A673 (cell line): ENCODE data around the gene ZNF664. TPM values are rescaled to one million over a fixed set of nuclear protein-coding genes. Genes with fewer than 3 reads are reported as not detected.

Source experiments
- BruUV-seq: library from RNA; stranded (reverse); fragments of 400-500 nt; replicated peaks from 2 replicates; lab custom pipeline; 2021; lab: Mats Ljungman, UMichigan
- CTCF ChIA-PET: fragments of 300-600 bp; sonication (Branson Sonifier 250); formaldehyde crosslinking; loops from one replicate; lab custom pipeline; 2022; ENCODE audit warnings: antibody characterized with exemption; lab: Charles Lee
- POLR2A ChIA-PET: fragments of 300-600 bp; sonication (Branson Sonifier 250); formaldehyde crosslinking; loops from one replicate; lab custom pipeline; 2022; ENCODE audit warnings: antibody characterized with exemption; ENCODE audit not compliant: low non-redundant PET; lab: Charles Lee
- DNase-seq: peaks from one replicate; pipeline ENCODE4 v3.0.0-alpha.2; 2015; ENCODE audit warnings: low spot score
- H3K27ac ChIP-seq: fragments of 200-600 bp; sonication (generic); 2 replicates; pipeline ENCODE4 v1.5.1; 2016; ENCODE audit warnings: mixed run types, low read depth, mild to moderate bottlenecking, mixed read lengths, antibody characterized with exemption, low read length; ENCODE audit not compliant: poor library complexity, severe bottlenecking
- H3K27me3 ChIP-seq: fragments of 200-600 bp; sonication (generic); replicated peaks from 2 replicates; pipeline ENCODE4 v1.6.1; 2017; ENCODE audit warnings: mixed run types, low read depth, mild to moderate bottlenecking, mixed read lengths, antibody characterized with exemption, low read length; ENCODE audit not compliant: insufficient read depth, poor library complexity
- H3K36me3 ChIP-seq: fragments of 200-600 bp; sonication (generic); 2 replicates; pipeline ENCODE4 v1.6.1; 2016; ENCODE audit warnings: mixed run types, mild to moderate bottlenecking, mixed read lengths, antibody characterized with exemption, low read length; ENCODE audit not compliant: insufficient read depth, poor library complexity, severe bottlenecking
- H3K4me1 ChIP-seq: fragments of 200-600 bp; sonication (generic); 2 replicates; pipeline ENCODE4 v1.6.1; 2017; ENCODE audit warnings: mixed run types, mild to moderate bottlenecking, mixed read lengths, antibody characterized with exemption, low read length; ENCODE audit not compliant: insufficient read depth, poor library complexity, severe bottlenecking
- H3K4me3 ChIP-seq: fragments of 200-600 bp; sonication (generic); 2 replicates; pipeline ENCODE4 v1.5.1; 2016; ENCODE audit warnings: low read depth, mixed run types, mild to moderate bottlenecking, mixed read lengths, low read length; ENCODE audit not compliant: poor library complexity, severe bottlenecking
- H3K9me3 ChIP-seq: fragments of 200-600 bp; sonication (generic); 2 replicates; pipeline ENCODE4 v1.6.1; 2016; ENCODE audit warnings: mixed run types, low read depth, mild to moderate bottlenecking, mixed read lengths, antibody characterized with exemption, low read length; ENCODE audit not compliant: poor library complexity, severe bottlenecking
- CTCF ChIP-seq: fragments of 300-800, 200-600 bp; sonication (generic); conservative IDR thresholded peaks from 2 replicates; pipeline ENCODE4 v1.5.1; 2017; ENCODE audit warnings: low read depth, mild to moderate bottlenecking, antibody characterized with exemption, low read length, moderate library complexity, mixed read lengths
- EZH2 ChIP-seq: fragments of 200-600 bp; sonication (generic); IDR thresholded peaks from 2 replicates; pipeline ENCODE4 v1.6.1; 2017; ENCODE audit warnings: borderline replicate concordance, low read depth, mild to moderate bottlenecking, mixed read lengths, antibody characterized with exemption, low read length; ENCODE audit not compliant: poor library complexity, severe bottlenecking
- intact Hi-C: fragments of 100-400 bp; cut with micrococcal nuclease; formaldehyde crosslinking; loops from one replicate; pipeline ENCODE4 v1.10.0; 2022; ENCODE audit not compliant: unreplicated experiment
- total RNA-seq: library from RNA; stranded (reverse); gene quantifications from 2 replicates; pipeline ENCODE4 v1.2.3, GENCODE V29; 2021

The ZNF664 gene
- total RNA-seq, 1 experiment from 2014 or later = 135 TPM

- peaks cover 17% of the 10 kb centered on the region for H3K4me1 ChIP-seq
- CTCF ChIA-PET = no interaction called here
- H3K36me3 ChIP-seq = peaks cover 34% of the 10 kb centered on the region
- H3K9me3 ChIP-seq = no peaks in the 10 kb centered on the region
- intact Hi-C loops = no loop called here
- no peak overlapping the region for H3K4me3 ChIP-seq
- no peak for TF ChIP-seq EZH2
- TF ChIP-seq CTCF = no peak
- no peaks in the 10 kb centered on the region for H3K27me3 ChIP-seq
- POLR2A ChIA-PET = interaction anchor here (0.5 kb wide), 1 partner anchor 68 kb away, joined by 3 read pairs; no protein-coding TSS in a partner anchor
- BruUV-seq = no TSS peak
- H3K27ac ChIP-seq = no peak overlapping the region
- DNase-seq = no peak
Observed at GRCh38 chr12:123987022-123987421, 14.0 kb downstream of the ZNF664 start.

- POLR2A ChIA-PET = no interaction called here
- intact Hi-C loops = no loop called here
Observed at GRCh38 chr12:123989168-123989567, 16.2 kb downstream of the ZNF664 start.

GRCh38 chr12:123989753-123990152 lies 16.7 kb downstream of the ZNF664 start:
- CTCF ChIA-PET = no interaction called here
- Histone ChIP-seq H3K27ac (no peak overlapping the region), H3K36me3 (peaks cover 34% of the 10 kb centered on the region), H3K4me3 (no peak overlapping the region), H3K9me3 (no peaks in the 10 kb centered on the region), H3K4me1 (peaks cover 19% of the 10 kb centered on the region), H3K27me3 (no peaks in the 10 kb centered on the region)
- intact Hi-C loops = no loop called here
- TF ChIP-seq EZH2 (no peak), CTCF (no peak)
- BruUV-seq = no TSS peak
- POLR2A ChIA-PET = no interaction called here
- DNase-seq = no peak

More at GRCh38 chr12:123989168-123989567, 16.2 kb downstream of the ZNF664 start:
- Histone ChIP-seq H3K27ac (no peak overlapping the region), H3K4me3 (no peak overlapping the region), H3K27me3 (no peaks in the 10 kb centered on the region), H3K4me1 (peaks cover 17% of the 10 kb centered on the region), H3K9me3 (no peaks in the 10 kb centered on the region), H3K36me3 (peaks cover 34% of the 10 kb centered on the region)
- CTCF ChIA-PET = no interaction called here
- no TSS peak for BruUV-seq
- no peak for DNase-seq
- TF ChIP-seq EZH2 (no peak), CTCF (no peak)
